ENCODE results near the gene EFCAB5.
A peak's percentile ranks its signal among the peaks of the same experiment; 100 is the strongest.
"Not testable (repeated sequence)": the region's sequence is repeated elsewhere in the genome, so short reads cannot be mapped to it uniquely, and the experiment has no call there.

EFCAB5 gene

GRCh38 chr17:29931231-29931932 is 10.1 kb upstream of the EFCAB5 start:
- Histone ChIP-seq H3K79me2 (peaks cover 13% of the 10 kb centered on the region), H3K4me3 (ENCODE audit: low read depth, low read length) (peak overlapping the region; percentile 83), H3K9ac (no peak overlapping the region), H3K36me3 (ENCODE audit: control insufficient read depth, insufficient read depth, low read length) (no peaks in the 10 kb centered on the region), H3K9me3 (ENCODE audit: control insufficient read depth, low read length) (no peaks in the 10 kb centered on the region), H3K27me3 (ENCODE audit: control insufficient read depth, insufficient read depth, low read length) (no peaks in the 10 kb centered on the region), H3K4me2 (ENCODE audit: low read length) (peak overlapping the region; percentile 80), H3K27ac (no peak overlapping the region), H3K4me1 (peaks cover 7% of the 10 kb centered on the region), H2AFZ (peak overlapping the region; percentile 89)
- TF ChIP-seq, protein P1, sequence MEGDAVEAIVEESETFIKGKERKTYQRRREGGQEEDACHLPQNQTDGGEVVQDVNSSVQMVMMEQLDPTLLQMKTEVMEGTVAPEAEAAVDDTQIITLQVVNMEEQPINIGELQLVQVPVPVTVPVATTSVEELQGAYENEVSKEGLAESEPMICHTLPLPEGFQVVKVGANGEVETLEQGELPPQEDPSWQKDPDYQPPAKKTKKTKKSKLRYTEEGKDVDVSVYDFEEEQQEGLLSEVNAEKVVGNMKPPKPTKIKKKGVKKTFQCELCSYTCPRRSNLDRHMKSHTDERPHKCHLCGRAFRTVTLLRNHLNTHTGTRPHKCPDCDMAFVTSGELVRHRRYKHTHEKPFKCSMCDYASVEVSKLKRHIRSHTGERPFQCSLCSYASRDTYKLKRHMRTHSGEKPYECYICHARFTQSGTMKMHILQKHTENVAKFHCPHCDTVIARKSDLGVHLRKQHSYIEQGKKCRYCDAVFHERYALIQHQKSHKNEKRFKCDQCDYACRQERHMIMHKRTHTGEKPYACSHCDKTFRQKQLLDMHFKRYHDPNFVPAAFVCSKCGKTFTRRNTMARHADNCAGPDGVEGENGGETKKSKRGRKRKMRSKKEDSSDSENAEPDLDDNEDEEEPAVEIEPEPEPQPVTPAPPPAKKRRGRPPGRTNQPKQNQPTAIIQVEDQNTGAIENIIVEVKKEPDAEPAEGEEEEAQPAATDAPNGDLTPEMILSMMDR (IDR thresholded peaks at IDR 0.05): peak; percentile 93

- Histone ChIP-seq H3K9ac (no peak overlapping the region), H3K9me3 (ENCODE audit: control insufficient read depth, low read length) (no peaks in the 10 kb centered on the region), H3K27me3 (ENCODE audit: control insufficient read depth, insufficient read depth, low read length) (no peaks in the 10 kb centered on the region), H3K4me1 (no peaks in the 10 kb centered on the region), H3K4me3 (ENCODE audit: low read depth, low read length) (no peak overlapping the region), H3K36me3 (ENCODE audit: control insufficient read depth, insufficient read depth, low read length) (no peaks in the 10 kb centered on the region), H3K79me2 (peaks cover 5% of the 10 kb centered on the region), H3K4me2 (ENCODE audit: low read length) (no peak overlapping the region), H3K27ac (no peak overlapping the region), H2AFZ (peak overlapping the region; percentile 21)
- TF ChIP-seq, protein P1 (IDR thresholded peaks at IDR 0.05): no peak
Measured at GRCh38 chr17:29933379-29933778, 8.1 kb upstream of the EFCAB5 start.

DNA sequence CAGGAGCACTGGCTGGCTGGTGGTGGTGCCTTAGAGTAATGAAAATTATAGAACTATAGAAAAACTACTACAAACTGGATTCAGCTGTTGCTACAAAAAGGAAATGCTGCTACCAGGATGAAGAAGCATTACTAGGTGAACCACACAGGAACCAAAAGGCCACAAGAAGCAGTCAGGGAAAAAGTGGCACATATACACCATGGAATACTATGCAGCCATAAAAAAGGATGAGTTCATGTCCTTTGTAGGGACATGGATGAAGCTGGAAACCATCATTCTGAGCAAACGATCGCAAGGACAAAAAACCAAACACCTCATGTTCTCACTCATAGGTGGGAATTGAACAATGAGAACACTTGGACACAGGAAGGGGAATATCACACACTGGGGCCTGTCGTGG is 5.5 kb upstream of the EFCAB5 start:
- not testable (repeated sequence) for H3K4me1 ChIP-seq; H3K27ac ChIP-seq; H3K9me3 ChIP-seq (ENCODE audit: control insufficient read depth, low read length); H3K36me3 ChIP-seq (ENCODE audit: control insufficient read depth, insufficient read depth, low read length); H3K9ac ChIP-seq; H3K27me3 ChIP-seq (ENCODE audit: control insufficient read depth, insufficient read depth, low read length); H3K4me3 ChIP-seq (ENCODE audit: low read depth, low read length); H2AFZ ChIP-seq; H3K4me2 ChIP-seq (ENCODE audit: low read length); H3K79me2 ChIP-seq

DNA sequence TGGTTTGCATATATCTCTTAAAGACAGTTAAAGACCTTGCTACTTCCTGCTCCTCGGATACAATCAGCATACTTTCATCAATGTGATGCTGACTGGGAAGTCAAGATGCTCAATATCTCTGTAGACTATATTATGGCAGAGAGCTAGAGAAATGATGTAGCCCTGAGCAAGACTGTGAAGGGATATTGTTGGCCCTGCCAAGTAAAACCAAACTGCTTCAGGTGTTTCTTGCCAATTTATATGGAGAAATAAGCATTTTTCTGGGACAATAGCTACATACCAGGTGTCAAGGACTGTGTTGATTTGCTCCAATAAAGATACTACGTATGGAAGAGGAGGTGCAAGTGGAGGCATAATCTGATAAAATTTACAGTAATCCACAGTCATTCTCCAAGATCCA is 4.7 kb upstream of the EFCAB5 start:
- Histone ChIP-seq H3K27me3 (ENCODE audit: control insufficient read depth, insufficient read depth, low read length) (no peaks in the 10 kb centered on the region), H2AFZ (no peak overlapping the region), H3K9me3 (ENCODE audit: control insufficient read depth, low read length) (no peaks in the 10 kb centered on the region), H3K4me2 (ENCODE audit: low read length) (no peak overlapping the region), H3K9ac (no peak overlapping the region), H3K79me2 (no peaks in the 10 kb centered on the region), H3K4me3 (ENCODE audit: low read depth, low read length) (no peak overlapping the region), H3K36me3 (ENCODE audit: control insufficient read depth, insufficient read depth, low read length) (no peaks in the 10 kb centered on the region), H3K27ac (no peak overlapping the region), H3K4me1 (no peaks in the 10 kb centered on the region)
- TF ChIP-seq, protein P1 (IDR thresholded peaks at IDR 0.05): no peak

GRCh38 chr17:29945281-29945680 is 3.8 kb downstream of the EFCAB5 start:
- H3K27me3 ChIP-seq (ENCODE audit: control insufficient read depth, insufficient read depth, low read length): no peaks in the 10 kb centered on the region
- H3K4me1 ChIP-seq: no peaks in the 10 kb centered on the region
- H2AFZ ChIP-seq: no peak overlapping the region
- no peaks in the 10 kb centered on the region for H3K79me2 ChIP-seq
- no peak overlapping the region for H3K9ac ChIP-seq
- H3K4me2 ChIP-seq (ENCODE audit: low read length): no peak overlapping the region
- H3K4me3 ChIP-seq (ENCODE audit: low read depth, low read length): no peak overlapping the region
- no peak overlapping the region for H3K27ac ChIP-seq
- no peaks in the 10 kb centered on the region for H3K36me3 ChIP-seq (ENCODE audit: control insufficient read depth, insufficient read depth, low read length)
- TF ChIP-seq, protein P1 (IDR thresholded peaks at IDR 0.05): no peak
- no peaks in the 10 kb centered on the region for H3K9me3 ChIP-seq (ENCODE audit: control insufficient read depth, low read length)
